ENCODE results near the gene KCTD5.
"Not testable (repeated sequence)": the region's sequence is repeated elsewhere in the genome, so short reads cannot be mapped to it uniquely, and the experiment has no call there.

KCTD5 gene

DNA sequence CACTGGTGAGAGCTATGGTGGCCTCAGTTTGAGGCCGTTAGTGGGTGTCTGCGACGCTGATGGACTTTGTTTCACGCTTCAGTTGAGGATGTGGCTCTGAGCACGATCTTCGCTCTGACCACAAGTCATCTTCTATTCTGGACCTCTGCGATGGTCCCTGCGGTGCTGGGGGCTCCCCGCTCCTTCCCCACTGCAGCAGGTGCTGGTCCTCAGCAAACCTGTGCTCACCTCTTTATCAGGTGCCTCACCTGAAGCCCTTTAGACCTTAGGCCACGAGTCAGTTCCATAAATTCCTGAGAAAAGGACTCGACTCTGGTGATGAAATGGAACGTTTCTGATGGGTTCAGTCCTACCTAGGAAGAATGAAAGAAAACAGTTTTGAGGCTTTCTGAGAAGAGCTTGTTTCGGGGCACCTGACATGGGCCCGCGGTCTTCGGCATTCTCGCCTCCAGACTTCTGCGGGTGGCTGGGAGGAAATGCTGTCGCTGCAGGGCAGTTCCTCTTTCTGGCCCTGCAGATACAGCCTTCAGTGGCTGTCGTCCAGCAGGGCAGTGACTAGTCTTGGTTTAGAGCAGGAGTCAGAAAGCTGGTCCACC is 4.7 kb downstream of the KCTD5 start:
- DNase-seq (ENCODE audit: low read depth): no peak
- TF ChIP-seq, protein P1, sequence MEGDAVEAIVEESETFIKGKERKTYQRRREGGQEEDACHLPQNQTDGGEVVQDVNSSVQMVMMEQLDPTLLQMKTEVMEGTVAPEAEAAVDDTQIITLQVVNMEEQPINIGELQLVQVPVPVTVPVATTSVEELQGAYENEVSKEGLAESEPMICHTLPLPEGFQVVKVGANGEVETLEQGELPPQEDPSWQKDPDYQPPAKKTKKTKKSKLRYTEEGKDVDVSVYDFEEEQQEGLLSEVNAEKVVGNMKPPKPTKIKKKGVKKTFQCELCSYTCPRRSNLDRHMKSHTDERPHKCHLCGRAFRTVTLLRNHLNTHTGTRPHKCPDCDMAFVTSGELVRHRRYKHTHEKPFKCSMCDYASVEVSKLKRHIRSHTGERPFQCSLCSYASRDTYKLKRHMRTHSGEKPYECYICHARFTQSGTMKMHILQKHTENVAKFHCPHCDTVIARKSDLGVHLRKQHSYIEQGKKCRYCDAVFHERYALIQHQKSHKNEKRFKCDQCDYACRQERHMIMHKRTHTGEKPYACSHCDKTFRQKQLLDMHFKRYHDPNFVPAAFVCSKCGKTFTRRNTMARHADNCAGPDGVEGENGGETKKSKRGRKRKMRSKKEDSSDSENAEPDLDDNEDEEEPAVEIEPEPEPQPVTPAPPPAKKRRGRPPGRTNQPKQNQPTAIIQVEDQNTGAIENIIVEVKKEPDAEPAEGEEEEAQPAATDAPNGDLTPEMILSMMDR (conservative IDR thresholded peaks at IDR 0.05; ENCODE audit: control insufficient read depth, insufficient read depth, low read depth, low read length): no peak
- no peak overlapping the region for H3K4me3 ChIP-seq (ENCODE audit: control insufficient read depth, low read depth, low read length)

DNA sequence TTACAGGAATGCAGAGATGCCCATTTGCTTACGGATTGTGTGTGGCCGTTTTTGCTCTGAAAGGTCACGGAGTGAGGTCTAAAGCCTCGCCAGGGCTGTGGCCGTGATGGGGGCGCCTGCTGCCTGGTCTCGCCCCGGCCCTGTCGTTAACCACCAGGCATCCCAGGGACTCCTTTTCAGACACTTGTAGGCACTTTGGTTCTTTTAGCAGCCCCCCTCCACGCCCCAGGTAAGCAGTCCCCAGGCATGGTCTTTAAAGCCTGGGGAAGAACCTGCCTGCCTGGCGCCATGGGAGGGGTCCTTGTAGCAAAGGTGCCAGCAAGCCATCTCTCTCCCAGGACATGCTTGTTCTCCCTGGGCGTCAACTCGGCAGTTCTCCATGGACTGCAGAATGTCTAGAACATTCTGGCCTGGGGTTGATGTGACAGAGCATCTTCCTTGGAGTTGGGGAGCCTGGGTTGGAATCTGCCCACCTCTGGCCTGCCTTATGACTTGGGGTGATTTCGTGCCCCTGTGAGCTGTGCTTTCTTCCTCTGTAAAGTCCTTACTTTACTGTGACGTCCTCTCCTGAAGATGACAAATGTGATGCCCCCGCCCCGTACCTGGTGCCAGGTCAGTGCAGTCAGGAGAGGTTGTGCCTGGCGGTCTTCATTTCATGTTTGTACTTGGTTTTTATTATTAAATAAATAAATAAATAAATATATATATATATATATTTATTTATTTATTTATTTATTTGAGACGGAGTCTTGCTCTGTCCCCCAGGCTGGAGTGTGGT is 5.4 kb downstream of the KCTD5 start:
- TF ChIP-seq, protein P1 (conservative IDR thresholded peaks at IDR 0.05; ENCODE audit: control insufficient read depth, insufficient read depth, low read depth, low read length): no peak
- no peak for DNase-seq (ENCODE audit: low read depth)
- H3K4me3 ChIP-seq (ENCODE audit: control insufficient read depth, low read depth, low read length): no peak overlapping the region

DNA sequence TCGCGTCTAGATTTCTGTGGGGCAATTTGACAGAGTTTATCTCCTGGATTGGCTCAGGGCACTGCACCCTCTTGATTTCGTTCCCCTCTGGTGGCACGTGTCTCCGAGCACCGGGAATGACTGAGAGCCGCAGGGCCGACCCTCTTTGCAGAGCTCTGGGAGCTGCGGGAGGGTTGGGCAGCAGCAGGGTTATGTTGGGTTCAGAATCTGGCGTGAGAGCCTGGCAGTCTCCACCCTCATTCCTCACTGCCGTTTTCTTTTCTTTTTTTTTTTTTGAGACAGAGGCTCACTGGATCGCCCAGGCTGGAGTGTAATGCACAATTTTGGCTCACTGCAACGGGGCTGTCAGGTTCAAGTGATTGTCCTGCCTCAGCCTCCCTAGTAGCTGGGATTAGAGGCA is 7.1 kb downstream of the KCTD5 start:
- not testable (repeated sequence) for DNase-seq (ENCODE audit: low read depth); H3K4me3 ChIP-seq (ENCODE audit: control insufficient read depth, low read depth, low read length)

DNA sequence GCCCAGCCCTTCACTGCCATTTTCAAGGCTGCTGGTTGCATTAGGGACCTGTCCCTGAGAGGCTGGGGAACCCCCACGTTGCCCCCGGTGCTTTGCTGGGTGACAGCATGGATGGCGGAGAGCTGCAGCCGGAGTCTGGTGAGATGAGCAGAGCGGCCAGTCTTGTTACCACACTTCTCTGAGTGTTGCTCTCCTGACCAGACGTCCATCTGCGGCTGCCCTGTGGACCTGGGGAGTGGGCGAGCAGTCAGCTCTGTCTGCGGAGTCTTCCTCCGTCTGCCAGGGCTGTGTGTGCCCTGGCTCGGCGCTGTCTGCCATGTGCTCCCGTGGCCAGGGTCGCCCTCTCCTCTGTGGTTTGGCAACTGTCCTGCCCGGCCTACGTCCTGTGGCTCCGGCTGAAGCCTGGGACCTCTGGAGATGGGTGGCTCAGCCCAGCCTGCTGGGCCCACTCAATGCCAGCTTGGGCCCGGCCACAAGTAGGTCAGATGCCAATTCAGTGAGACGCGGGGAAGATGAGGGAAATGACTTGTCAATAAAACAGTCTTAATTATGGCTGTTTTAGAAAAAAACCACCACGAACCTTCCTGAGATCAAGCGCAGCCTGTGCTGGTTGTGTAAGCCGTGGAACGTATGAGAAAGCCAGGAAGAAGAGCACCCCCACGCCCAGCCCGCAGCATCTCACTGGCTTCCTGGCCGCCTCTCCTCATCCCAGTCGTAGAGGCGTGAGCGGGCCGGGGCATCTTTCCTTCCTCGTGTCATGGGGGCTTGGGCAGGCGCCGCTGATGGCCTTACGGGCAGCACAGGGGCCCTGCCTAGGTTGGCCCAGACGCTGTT is 7.9 kb downstream of the KCTD5 start:
- no peak overlapping the region for H3K4me3 ChIP-seq (ENCODE audit: control insufficient read depth, low read depth, low read length)
- no peak for DNase-seq (ENCODE audit: low read depth)
- TF ChIP-seq, protein P1 (conservative IDR thresholded peaks at IDR 0.05; ENCODE audit: control insufficient read depth, insufficient read depth, low read depth, low read length): no peak

DNA sequence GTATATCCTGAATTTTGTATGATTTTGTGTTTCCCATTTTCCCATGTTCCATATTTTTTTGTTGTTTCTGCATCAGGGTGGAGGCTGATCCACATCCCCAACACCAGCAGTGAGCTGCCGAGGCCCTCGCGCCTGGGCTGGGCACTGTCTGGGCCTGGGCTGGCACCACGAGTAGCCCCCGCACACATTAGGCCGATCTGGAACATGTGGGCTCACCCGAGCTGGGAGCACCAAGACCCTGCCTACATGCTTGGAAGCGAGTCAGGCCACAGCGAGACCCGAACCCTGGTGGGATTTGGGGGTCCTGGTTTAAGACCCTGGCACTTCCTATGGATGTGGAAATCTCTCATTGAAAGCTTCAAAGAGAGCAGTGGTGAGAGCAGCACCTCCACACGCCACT is 8.5 kb downstream of the KCTD5 start:
- no peak overlapping the region for H3K4me3 ChIP-seq (ENCODE audit: control insufficient read depth, low read depth, low read length)
- DNase-seq (ENCODE audit: low read depth): no peak
- TF ChIP-seq, protein P1 (conservative IDR thresholded peaks at IDR 0.05; ENCODE audit: control insufficient read depth, insufficient read depth, low read depth, low read length): no peak

DNA sequence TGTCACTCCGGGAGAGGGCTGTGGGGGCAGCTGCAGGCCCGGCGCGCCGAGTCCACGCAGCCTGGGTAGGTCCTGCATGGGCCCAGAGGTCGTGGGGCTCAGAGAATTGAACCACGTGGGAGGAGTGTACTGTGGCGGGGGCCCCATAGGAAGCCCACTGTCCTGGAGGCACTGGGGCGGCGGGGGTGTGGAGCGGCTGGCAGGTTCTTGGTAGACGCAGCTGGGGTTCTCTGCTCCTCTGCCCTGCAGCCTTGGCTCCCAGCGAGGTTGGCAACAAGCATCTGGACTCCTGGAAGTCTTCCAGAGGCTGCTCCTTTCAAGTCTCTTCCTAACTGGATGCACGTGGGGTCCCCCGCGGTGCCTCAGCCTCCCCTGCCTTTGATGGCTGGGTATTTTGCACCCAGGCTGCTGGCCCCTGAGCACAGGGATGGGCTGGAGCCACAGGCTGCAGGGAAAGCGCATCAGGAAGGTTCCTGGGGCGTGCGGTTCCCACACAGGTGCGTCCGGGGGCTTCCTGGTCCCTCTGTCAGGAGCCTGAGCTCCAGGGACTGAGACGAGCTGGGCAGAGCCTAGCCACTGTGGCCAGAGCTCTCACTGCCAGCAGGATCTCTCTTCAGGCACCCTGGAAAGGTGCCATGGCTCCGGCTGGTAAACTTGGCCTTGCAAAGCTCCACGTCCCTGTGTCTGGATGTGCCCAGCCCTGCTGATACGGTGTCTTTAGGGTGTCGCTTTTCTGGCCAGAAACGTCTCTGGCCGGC is 9.3 kb downstream of the KCTD5 start:
- no peak overlapping the region for H3K4me3 ChIP-seq (ENCODE audit: control insufficient read depth, low read depth, low read length)
- TF ChIP-seq, protein P1 (conservative IDR thresholded peaks at IDR 0.05; ENCODE audit: control insufficient read depth, insufficient read depth, low read depth, low read length): no peak
- DNase-seq (ENCODE audit: low read depth): no peak

Measured in fibroblast of mammary gland (primary cell).